H9 (cell line): ENCODE measurements around the gene CCDC170. TPM values are rescaled to one million over a fixed set of nuclear protein-coding genes. Genes with fewer than 3 reads are reported as not detected.

Experiments
- DNase-seq: peaks from one replicate; pipeline ENCODE4 v3.0.0-alpha.2; 2017
- H2AFZ ChIP-seq: one replicate; pipeline ENCODE4 v1.6.1; 2013; ENCODE audit warnings: mild to moderate bottlenecking, low read length, control low read depth, moderate library complexity
- H2AK5ac ChIP-seq: 2 replicates; pipeline ENCODE4 v1.6.1; 2013; ENCODE audit warnings: low read length, control low read depth, mixed read lengths; ENCODE audit not compliant: insufficient read length
- H2BK120ac ChIP-seq: one replicate; pipeline ENCODE4 v1.6.1; 2013; ENCODE audit warnings: low read depth, mild to moderate bottlenecking, low read length, control low read depth, inconsistent platforms; ENCODE audit not compliant: poor library complexity, severe bottlenecking
- H2BK12ac ChIP-seq: 2 replicates; pipeline ENCODE4 v1.6.1; 2013; ENCODE audit warnings: low read length, control low read depth, mixed read lengths, low read depth; ENCODE audit not compliant: insufficient read length
- H2BK15ac ChIP-seq: 2 replicates; pipeline ENCODE4 v1.6.1; 2013; ENCODE audit warnings: low read depth, low read length, control low read depth
- H2BK20ac ChIP-seq: one replicate; pipeline ENCODE4 v1.6.1; 2013; ENCODE audit warnings: low read depth, mild to moderate bottlenecking, low read length, control low read depth, inconsistent platforms; ENCODE audit not compliant: poor library complexity, severe bottlenecking
- H2BK5ac ChIP-seq: 2 replicates; pipeline ENCODE4 v1.6.1; 2013; ENCODE audit warnings: low read length, control low read depth, mixed read lengths; ENCODE audit not compliant: insufficient read length
- H3K14ac ChIP-seq: 2 replicates; pipeline ENCODE4 v1.6.1; 2013; ENCODE audit warnings: low read length, control low read depth; ENCODE audit not compliant: insufficient read depth
- H3K18ac ChIP-seq: 2 replicates; pipeline ENCODE4 v1.6.1; 2013; ENCODE audit warnings: low read depth, mild to moderate bottlenecking, mixed read lengths, low read length, control low read depth; ENCODE audit not compliant: insufficient read length
- H3K23ac ChIP-seq: 2 replicates; pipeline ENCODE4 v1.6.1; 2013; ENCODE audit warnings: low read length, control low read depth, mixed read lengths, low read depth; ENCODE audit not compliant: insufficient read length
- H3K23me2 ChIP-seq: 2 replicates; pipeline ENCODE4 v1.6.1; 2013; ENCODE audit warnings: low read depth, mild to moderate bottlenecking, mixed read lengths, low read length, control low read depth; ENCODE audit not compliant: insufficient read length, poor library complexity, severe bottlenecking
- H3K27ac ChIP-seq: 2 replicates; pipeline ENCODE4 v1.5.1; 2013; ENCODE audit warnings: low read length, control low read depth, mixed read lengths, low read depth; ENCODE audit not compliant: insufficient read length
- H3K27me3 ChIP-seq: 2 replicates; pipeline ENCODE4 v1.6.1; 2013; ENCODE audit warnings: low read length, control low read depth, inconsistent platforms; ENCODE audit not compliant: insufficient read depth
- H3K4ac ChIP-seq: 2 replicates; pipeline ENCODE4 v1.6.1; 2013; ENCODE audit warnings: low read depth, mild to moderate bottlenecking, control low read depth, inconsistent platforms, low read length, moderate library complexity
- H3K4me1 ChIP-seq: 2 replicates; pipeline ENCODE4 v1.6.1; 2013; ENCODE audit warnings: low read length, control low read depth, inconsistent platforms; ENCODE audit not compliant: insufficient read depth
- H3K4me2 ChIP-seq: 2 replicates; pipeline ENCODE4 v1.6.1; 2013; ENCODE audit warnings: low read length, control low read depth, mixed read lengths; ENCODE audit not compliant: insufficient read length, insufficient read depth
- H3K56ac ChIP-seq: 2 replicates; pipeline ENCODE4 v1.6.1; 2013; ENCODE audit warnings: low read depth, mild to moderate bottlenecking, mixed read lengths, low read length, control low read depth; ENCODE audit not compliant: insufficient read length
- H3K79me1 ChIP-seq: 2 replicates; pipeline ENCODE4 v1.6.1; 2013; ENCODE audit warnings: low read depth, mild to moderate bottlenecking, moderate library complexity, low read length, control low read depth, inconsistent platforms; ENCODE audit not compliant: insufficient read depth, poor library complexity, severe bottlenecking
- H3K79me2 ChIP-seq: 2 replicates; pipeline ENCODE4 v1.6.1; 2013; ENCODE audit warnings: low read length, control low read depth, inconsistent platforms; ENCODE audit not compliant: insufficient read depth
- H3K9ac ChIP-seq: 2 replicates; pipeline ENCODE4 v1.6.1; 2013; ENCODE audit warnings: low read length, control low read depth, mixed read lengths; ENCODE audit not compliant: insufficient read length; ENCODE audit errors: extremely low read depth
- H3K9me3 ChIP-seq: one replicate; pipeline ENCODE4 v1.6.1; 2013; ENCODE audit warnings: low read depth, low read length, inconsistent platforms; ENCODE audit not compliant: control insufficient read depth
- H3T11ph ChIP-seq: one replicate; pipeline ENCODE4 v1.6.1; 2013; ENCODE audit warnings: mild to moderate bottlenecking, low read length, control low read depth, inconsistent platforms
- H4K20me1 ChIP-seq: one replicate; pipeline ENCODE4 v1.6.1; 2013; ENCODE audit not compliant: control insufficient read depth, insufficient read length, insufficient read depth
- H4K5ac ChIP-seq: 2 replicates; pipeline ENCODE4 v1.6.1; 2013; ENCODE audit warnings: low read depth, mild to moderate bottlenecking, mixed read lengths, low read length, control low read depth; ENCODE audit not compliant: insufficient read length
- H4K8ac ChIP-seq: replicated peaks from 2 replicates; pipeline ENCODE4 v1.6.1; 2013; ENCODE audit warnings: low read length, control low read depth, mixed read lengths, low read depth; ENCODE audit not compliant: insufficient read length
- H4K91ac ChIP-seq: 2 replicates; pipeline ENCODE4 v1.6.1; 2013; ENCODE audit warnings: low read depth, mild to moderate bottlenecking, moderate library complexity, mixed read lengths, low read length, control low read depth; ENCODE audit not compliant: insufficient read length
- H3K27ac Mint-ChIP-seq, 3 experiments: 2 replicates in 2 of 3; 3 replicates in 1 of 3; pipeline ENCODE4 v1.8.0; 2020 to 2021; ENCODE audit warnings: mixed read lengths in 3 of 3, mild to moderate bottlenecking in 1 of 3, moderate library complexity in 1 of 3
- H3K27me3 Mint-ChIP-seq: 2 replicates; pipeline ENCODE4 v1.8.0; 2021; ENCODE audit warnings: low read depth, mild to moderate bottlenecking, moderate library complexity, mixed read lengths
- H3K36me3 Mint-ChIP-seq, 3 experiments: 2 replicates in 2 of 3; 3 replicates in 1 of 3; pipeline ENCODE4 v1.8.0; 2020 to 2021; ENCODE audit warnings: low read depth in 3 of 3, mixed read lengths in 3 of 3; ENCODE audit not compliant: insufficient read depth in 1 of 3
- H3K4me1 Mint-ChIP-seq, 2 experiments: 2 replicates each; pipeline ENCODE4 v1.8.0; 2020; ENCODE audit warnings: mixed read lengths in 2 of 2
- H3K4me3 Mint-ChIP-seq, 2 experiments: 2 replicates in 1 of 2; 3 replicates in 1 of 2; pipeline ENCODE4 v1.8.0; 2020 to 2021; ENCODE audit warnings: mild to moderate bottlenecking in 2 of 2, mixed read lengths in 2 of 2, moderate library complexity in 1 of 2
- H3K9me3 Mint-ChIP-seq, 2 experiments: 2 replicates in 1 of 2; 3 replicates in 1 of 2; pipeline ENCODE4 v1.8.0; 2020; ENCODE audit warnings: mild to moderate bottlenecking in 2 of 2, mixed read lengths in 2 of 2, moderate library complexity in 1 of 2
- CTCF ChIP-seq: fragments of 200-600 bp; sonication (generic); conservative IDR thresholded peaks from 3 replicates; pipeline ENCODE4 v1.8.0; 2021; ENCODE audit warnings: antibody characterized with exemption, mild to moderate bottlenecking
- total RNA-seq: library from RNA; stranded (reverse); gene quantifications from 2 replicates; pipeline ENCODE4 v1.2.1, GENCODE V29; 2021

Gene CCDC170
- total RNA-seq, 1 experiment from 2014 or later, result 0.07 TPM

GRCh38 chr6:151537556-151537955 is 43.7 kb downstream of the CCDC170 start:
- H3K27me3 ChIP-seq, result no peaks in the 10 kb centered on the region
- no peak overlapping the region for H4K5ac ChIP-seq
- no peak overlapping the region for H3K56ac ChIP-seq
- H3K36me3 Mint-ChIP-seq, result peaks cover 3 to 9% (median 3%) of the 10 kb centered on the region in 3 experiments; a peak in 5 of 7 replicates
- H3K4me3 Mint-ChIP-seq, result no peak overlapping the region
- TF ChIP-seq CTCF, result no peak
- H3K23ac ChIP-seq, result no peak overlapping the region
- H3K9me3 ChIP-seq, result peaks cover 6% of the 10 kb centered on the region
- no peak overlapping the region for H3K9ac ChIP-seq
- H2AK5ac ChIP-seq, result no peak overlapping the region
- no peak overlapping the region for H4K91ac ChIP-seq
- no peak overlapping the region for H2BK120ac ChIP-seq
- no peaks in the 10 kb centered on the region for H3K23me2 ChIP-seq
- H3K4ac ChIP-seq, result no peak overlapping the region
- no peak overlapping the region for H2AFZ ChIP-seq
- H2BK20ac ChIP-seq, result no peak overlapping the region
- no peaks in the 10 kb centered on the region for H3K4me1 ChIP-seq
- H4K20me1 ChIP-seq, result no peaks in the 10 kb centered on the region
- no peak overlapping the region for H2BK15ac ChIP-seq
- no peak overlapping the region for H3K14ac ChIP-seq
- no peak overlapping the region for H3K27ac ChIP-seq
- H3K27me3 Mint-ChIP-seq, result peaks cover 2% of the 10 kb centered on the region; the same call in 1 of the 2 replicates
- no peak for DNase-seq
- no peak overlapping the region for H3K4me2 ChIP-seq
- no peak overlapping the region for H3K27ac Mint-ChIP-seq
- no peak overlapping the region for H2BK5ac ChIP-seq
- no peaks in the 10 kb centered on the region for H3K79me2 ChIP-seq
- no peaks in the 10 kb centered on the region for H3K4me1 Mint-ChIP-seq
- H3K9me3 Mint-ChIP-seq, result peaks cover 15 to 18% of the 10 kb centered on the region in 2 experiments
- H3K18ac ChIP-seq, result no peak overlapping the region
- H3K79me1 ChIP-seq, result no peaks in the 10 kb centered on the region
- H2BK12ac ChIP-seq, result no peak overlapping the region
- H3T11ph ChIP-seq, result no peak overlapping the region
- no peak overlapping the region for H4K8ac ChIP-seq
